HG02938 (cell line): Measurements from ENCODE around the gene CDYL.

Experiments
- ATAC-seq: cut with Tn5 transposase; IDR thresholded peaks from one replicate; pipeline ENCODE4 v1.9.1; 2021; ENCODE audit warnings: mild to moderate bottlenecking, moderate library complexity; ENCODE audit not compliant: unreplicated experiment

CDYL gene

DNA sequence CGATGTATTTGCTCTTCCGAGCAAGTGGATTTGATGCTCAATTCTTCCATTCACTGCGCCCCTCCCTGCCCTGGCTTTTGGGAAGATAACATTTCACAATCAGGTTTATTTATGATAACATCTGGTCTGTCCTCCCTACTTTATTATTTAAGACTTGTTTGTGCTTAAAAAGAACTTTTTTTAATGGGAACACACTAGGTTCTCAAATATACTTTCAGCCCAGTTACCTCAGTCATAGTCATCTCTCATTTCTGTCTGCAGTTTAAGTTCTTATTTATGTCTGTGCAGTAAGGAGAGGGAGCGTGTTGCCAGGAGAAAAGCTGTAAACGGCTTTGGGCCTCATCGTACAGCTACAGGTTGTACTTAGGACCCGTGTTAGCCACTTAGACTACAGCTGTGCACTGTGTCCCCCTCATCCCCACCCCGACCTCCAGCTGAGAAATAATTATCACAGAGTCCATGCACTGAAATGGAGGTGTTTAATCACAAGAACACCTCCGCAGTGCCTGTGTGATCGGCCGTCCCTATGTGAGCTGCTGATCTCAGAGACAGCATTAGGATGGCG, 128.3 kb downstream of the CDYL start:
- no peak for ATAC-seq

DNA sequence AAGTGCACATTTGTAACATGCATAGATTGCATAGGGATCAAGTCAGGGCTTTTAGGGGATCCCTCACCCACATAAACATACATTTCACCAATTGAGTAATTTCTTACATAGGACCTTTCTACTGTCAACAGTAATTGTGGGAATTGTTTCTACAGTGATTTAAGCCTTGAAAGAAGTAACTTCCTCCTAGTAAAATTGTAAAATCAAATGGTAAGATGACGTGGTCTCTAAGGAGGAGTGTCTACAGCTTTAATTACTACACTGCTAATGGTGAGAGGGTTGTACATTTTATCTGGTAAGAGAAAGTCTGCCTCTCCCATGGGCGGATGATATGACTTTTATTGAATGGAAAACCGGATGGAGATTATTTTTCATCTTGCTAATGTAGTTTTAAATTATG, 129.6 kb downstream of the CDYL start:
- ATAC-seq, result no peak

DNA sequence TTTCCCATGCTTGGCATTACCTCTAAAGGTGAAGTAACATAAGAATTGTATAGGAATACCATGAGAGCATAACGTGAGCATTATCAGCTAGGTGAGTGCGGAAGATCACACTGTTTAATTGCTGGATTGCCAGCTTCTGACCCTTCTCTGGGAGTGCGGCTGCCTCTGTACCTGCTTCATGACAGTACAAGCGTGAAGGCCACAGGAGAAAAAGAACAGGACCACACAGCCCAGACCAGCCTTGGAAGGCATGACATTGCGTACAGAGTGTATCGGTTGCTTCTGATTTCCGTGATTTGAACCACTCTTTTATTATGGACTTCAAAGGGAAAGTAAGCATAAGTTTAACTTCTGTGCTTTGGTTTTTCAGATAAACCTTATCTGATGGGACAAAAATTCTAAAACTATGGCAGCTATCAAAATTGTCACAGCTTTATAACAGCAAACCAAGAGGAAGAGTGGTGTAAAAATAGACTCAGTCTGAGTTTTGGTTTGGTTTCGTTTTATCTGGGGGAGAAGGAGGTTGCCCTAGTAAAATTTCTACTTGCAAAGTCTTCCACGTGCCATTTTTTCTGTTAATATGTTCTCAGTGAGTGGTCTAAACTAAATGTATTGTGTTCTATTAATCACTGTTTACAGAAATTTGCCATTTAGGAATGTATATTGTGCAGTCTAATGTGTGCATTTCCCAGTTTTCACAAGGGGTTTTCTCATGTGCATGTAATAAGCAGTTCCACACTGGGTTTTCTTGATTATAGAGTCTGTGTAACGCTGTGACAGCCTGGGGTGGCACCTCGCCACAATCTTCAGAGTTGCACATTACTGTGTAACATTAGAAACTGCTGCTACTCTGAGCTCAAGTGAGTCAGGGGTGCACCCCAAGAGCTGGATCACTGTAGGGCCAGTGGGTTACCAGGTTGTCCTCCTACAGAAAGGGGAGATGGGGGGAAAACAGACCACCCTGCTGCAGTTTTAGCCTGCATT, 130.4 kb downstream of the CDYL start:
- ATAC-seq, result peak; percentile 68

DNA sequence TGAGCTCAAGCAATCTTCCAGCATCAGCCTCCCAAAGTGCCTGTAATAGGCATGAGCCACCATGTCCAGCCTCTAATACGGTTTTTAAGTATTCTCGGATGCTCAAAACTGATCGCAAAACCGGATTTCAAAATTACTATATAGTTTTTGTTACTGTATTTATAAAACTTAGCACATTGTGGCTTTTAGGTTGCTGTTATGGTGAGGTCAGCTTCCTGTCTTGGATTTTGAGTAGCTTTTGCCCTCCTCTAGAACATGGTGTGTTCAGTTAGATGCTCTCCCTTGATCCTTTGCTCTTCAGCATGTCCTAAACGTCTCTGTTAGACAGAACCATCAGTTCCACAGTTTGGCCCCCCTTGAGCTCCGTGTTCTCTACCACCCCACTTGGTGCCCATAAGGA, 131.4 kb downstream of the CDYL start:
- ATAC-seq, result no peak

DNA sequence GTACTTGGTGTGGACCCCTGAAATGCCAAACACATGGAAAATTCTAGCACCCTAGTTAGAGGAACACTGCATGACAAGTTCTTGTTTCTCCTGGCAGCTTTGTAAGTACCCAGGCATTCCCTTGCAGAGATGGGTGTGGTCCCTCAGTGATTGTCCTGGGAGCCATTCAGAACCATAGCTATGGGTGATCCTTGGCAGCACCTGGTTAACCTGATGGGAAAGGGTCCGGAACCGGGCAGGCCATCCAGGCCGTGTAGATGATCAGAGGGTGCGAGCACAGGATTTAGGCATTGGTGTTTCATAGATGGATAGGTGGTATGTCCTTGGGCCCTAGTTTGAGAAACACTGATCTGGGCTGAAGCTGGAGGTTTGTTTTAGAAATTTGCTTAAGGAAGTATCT, 131.9 kb downstream of the CDYL start:
- no peak for ATAC-seq

DNA sequence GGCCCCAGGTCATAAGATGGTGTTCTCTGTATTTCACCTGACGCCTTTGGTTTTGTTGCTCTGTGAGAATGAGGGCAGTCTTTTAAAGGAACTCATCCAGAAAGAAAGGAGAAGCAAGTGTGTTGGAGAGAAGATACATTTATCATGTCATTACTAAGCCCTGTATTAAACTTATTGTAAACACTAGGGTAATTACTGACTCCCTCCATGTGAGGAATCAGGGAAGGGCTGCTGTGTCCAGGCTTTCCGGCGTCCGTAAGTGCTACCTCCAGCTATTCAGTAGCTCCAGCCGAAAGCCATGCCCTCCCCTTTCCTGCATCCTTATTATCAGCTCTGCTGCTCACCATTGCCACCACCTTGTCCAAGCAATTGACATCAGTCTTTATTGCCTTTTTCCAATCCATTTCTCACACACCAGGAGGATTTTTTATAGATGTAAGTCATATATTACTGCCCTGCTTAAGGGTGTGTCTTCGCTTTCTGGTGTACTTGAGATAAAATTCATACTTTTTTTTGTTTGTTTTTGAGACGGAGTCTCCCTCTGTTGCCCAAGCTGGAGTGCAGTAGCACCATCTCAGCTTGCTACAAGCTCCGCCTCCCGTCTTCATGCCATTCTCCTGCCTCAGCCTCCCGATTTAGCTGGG, 133.0 kb downstream of the CDYL start:
- no peak for ATAC-seq

DNA sequence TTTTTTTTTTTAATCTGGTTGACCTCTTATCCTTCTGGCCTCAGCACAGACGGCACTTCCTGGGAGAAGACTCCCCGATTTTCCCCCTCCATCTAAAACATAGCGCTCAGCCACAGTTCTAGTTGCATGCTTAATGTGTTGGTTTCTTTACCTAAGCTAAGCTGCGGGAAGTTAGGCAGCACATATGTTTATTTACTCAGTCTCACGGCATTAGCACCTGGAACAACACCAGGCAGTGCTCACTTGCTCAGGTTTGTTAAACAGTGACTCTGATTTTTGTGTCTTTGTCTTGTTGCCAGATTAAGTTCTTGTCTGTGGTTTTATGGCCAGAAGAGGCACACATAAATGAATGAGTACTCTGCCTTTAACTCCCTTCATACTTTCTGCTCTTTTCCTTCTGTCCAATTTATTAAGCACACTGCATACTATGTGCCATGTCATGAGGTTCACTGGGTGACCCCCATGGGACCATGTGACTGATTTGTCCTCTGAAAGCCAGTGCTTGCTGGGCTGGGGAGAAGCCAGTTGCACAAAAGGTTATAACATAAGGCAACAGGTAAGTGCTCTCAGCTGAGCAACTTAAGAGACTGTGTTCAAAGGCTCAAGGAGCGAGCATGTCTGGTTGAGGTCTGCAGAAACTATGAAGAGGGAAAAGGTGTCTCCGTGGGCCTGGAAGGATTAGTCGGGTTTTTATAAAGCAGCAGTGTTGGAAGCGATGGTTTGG, 134.0 kb downstream of the CDYL start:
- no peak for ATAC-seq

DNA sequence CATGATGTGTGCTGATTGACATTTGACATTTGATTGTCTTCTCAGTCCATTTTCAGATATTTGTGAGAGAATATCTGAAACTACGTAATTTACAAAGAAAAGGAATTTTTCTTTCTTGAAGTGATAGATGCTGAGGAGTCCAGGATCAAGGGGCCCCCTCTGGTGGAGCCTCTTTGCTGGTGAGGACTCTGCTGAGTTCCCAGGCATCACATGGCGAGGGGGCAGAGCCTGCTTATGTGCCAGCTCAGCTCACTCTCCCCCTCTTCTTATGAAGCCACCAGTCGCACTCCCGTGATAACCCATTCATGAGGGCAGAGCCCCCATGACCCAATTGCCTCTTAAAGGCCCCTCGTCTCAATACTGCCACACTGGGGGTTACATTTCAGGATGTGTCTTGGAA, 136.4 kb downstream of the CDYL start:
- ATAC-seq, result no peak

DNA sequence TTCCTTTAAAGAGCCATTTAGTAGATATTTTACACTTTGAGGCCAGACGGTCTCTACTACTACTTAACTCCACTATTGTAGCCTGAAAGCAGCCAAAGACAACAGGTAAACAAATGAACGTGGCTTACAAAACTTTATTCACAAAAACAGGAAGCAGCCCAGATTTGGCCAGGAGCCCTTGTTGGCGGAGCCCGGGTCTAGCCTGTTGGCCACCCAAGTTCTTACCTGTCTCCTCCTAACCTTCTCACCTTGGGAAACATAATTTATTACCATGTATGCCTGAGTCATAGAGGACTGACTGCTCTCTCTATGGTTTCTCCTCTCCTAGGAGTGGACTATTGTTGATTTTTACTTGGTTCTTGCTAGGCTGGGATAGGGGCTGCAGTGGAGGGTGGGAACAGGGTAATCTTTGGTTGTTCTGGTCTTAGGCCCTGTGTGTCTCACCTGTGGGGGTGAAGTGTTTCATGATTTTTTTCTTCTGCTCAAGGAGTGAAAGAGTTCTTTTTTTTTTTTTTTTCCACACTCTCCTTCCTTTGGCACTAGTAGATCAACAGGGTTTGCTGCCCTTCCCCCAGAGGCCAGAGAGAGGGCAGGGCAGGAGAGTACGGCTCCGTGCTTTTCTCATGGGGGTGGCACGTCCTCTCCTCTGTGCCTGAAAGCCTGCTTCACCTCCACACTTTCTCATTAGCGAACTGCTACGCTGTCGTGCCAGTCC, 137.7 kb downstream of the CDYL start:
- no peak for ATAC-seq

DNA sequence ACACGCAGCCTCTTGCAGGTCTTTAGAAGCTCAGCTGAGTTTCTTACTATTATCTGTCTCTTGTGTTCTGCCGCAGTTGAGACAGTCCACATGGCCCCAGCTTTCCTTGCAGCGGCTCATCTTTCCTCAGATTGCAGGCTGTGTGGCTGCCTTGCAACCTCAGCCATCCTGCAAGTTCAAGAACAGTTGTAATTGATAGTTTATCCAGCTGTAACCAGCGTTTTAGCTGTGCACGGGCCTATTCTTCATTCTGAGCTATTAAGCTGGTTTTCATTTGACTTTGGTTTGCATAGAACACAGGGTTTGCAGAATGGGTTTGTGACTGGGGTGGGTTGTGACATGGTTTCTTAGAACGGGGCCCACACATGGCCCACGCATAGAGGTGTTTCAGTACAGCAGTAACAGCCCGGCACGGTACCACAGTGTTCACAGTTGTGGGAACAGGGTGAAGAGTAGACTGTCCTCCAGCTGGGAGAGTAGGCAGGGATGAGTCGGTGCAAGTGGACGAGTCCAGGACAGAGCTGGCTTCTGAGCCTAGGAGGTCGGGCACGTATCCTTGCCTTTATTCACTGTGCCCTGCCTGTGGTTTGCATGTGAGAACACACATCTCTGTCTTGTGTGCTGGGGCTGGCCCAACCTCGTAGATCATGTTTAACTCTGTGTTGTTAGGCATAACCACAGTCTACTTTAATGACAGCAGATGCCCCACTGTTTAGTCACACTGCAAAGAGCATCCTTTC, 138.4 kb downstream of the CDYL start:
- no peak for ATAC-seq

DNA sequence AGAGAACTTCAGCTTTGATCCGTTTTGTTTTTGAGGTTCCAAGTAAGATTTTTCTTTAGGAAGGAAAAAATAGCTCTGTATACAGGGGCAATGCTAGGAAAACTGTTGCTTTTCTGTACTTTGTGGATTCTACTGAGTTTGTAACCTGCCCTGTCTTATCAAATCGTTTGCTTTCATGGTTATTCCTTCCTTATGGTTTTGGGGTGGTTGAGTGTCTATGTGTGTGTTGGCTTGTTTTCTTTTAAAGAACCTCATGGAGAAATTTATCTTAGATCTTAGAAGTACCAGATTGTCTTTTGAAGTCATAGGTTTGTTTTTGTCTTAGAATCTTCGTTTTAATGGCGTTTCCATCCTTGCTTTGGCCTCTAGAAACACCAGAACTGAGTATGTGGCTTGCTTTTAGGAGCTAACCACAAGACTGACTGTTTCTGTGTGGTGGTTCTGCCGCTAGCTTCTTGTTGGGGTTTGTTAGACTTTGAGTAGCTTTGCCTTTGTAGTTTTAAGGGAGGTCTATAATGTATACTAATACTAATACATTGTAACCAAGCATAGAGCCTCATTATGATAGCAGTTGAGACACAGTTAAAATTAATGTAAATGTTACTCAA, 140.9 kb downstream of the CDYL start:
- ATAC-seq, result no peak

DNA sequence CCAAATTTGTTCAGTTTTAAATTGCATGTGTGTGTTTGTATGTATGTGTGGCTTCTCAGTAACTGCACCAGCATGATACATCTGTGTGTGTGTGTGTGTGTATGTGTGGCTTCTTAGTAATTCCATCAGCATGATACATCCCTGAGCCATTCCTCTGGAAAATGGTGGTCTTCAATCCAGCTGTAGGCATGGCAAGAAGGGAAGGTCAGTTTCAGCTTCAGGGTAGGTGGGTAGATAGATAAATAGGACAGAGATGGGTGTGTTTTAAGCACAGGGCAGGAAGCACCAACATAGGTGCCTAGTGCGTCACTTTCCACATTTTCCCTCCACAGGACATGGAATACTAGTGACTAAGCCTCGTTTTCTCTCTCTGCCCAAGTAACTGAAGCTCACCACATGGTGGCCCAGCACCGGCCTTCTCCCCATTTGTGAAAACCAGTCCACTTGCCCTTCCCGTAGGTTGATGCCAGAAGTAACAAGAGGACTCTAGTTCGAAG, 144.8 kb downstream of the CDYL start:
- ATAC-seq, result no peak

DNA sequence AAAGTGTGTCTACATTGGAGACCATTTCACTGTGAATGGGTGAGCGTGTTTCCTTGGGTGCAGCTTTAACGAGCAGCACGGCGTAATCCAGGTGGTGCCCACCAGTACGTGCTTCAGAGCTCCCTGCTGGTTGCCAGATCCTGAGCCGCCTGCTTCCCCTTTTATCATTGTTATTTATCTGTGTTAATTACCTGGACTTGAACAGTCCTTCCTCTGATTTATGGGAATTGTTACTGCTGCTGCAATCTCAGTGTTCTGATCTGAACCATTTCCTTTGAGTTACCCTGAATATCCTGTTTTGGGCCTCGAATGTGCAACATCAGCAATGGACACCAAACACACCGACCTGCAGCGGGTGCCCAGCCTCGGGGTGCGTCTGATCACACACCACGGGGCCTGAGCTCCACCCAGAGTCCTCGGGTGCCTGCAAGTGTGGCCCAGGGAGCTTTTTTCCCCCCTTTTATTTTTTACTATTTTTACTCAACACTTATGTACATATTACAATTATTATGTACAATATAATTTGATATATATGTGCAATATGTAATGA, 146.4 kb downstream of the CDYL start:
- ATAC-seq, result no peak

DNA sequence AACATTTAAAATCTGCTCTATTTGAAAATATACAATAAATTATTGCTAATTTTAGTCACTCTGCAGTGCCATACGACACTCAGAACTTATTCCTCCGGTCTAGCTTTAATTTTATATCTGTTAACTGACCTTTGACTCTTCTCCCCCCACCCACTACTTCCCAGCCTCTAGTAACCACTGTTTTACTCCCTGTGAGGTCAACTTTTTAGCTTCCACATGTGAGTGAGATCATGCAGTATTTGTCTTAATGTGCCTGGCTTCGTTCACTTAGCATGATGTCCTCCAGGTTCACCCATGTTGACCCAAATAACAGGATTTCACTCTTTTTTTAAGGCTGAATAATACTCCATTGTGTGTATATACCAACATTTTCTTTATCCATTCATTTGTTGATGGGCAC, 146.9 kb downstream of the CDYL start:
- ATAC-seq, result no peak

DNA sequence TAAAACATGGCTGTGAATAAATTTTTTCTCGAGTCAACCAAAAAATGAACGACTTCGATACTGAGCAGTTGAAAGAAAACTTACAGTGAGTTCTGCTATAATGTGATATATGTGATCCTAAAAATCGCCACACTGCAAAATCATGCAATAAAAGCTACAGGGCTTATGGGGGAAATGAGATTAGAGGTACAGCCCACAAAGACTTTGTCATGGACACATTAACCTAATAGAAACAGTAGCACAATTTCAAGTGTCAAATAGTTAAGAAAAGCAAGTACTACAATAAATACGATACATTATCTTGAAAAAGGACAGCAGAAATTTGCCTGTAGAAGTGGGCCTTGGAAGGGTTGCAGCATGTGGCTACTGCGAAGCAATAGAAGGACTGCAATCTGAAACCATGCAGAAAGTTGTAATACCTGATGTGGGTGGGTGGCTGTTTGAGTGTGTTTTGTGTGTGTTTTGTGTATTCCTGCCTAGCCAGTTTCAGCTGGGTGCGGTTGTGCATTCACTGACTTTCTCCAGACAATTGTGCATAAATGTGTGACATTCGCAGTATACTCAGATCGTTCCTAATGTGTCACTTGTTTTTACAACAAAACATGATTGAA, 148.6 kb downstream of the CDYL start:
- ATAC-seq, result no peak

DNA sequence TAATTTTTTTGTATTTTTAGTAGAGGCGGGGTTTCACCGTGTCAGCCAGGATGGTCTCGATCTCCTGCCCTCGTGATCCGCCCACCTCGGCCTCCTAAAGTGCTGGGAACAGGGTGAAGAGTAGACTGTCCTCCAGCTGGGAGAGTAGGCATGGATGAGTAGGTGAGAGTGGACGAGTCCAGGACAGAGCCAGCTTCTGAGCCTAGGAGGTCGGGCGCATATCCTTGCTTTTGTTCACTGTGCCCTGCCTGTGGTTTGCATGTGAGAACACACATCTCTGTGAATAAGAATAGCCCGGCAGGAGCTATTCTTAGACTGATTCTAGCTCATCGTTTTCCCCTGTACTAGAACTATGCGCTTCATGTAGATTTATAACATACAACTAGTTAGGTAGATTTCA, 149.4 kb downstream of the CDYL start:
- no peak for ATAC-seq

DNA sequence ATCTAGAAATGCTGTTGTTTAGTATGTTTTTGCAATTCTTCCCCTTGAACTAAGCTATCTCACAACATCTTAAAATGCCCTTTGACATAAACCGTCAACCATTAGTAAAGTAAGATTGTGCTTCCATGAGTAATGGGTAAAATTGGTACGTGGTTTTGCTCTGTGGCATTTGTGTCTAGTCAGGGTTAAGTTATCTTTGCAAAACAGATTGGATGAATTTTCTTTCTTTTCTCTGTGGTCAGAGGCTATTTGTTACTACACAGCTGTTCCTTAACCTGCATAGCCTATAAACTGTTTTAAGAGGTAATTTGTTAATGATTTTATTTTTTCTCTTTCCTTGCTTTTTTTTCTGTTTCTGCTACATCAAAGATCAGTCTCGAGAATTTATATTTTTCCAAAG, 152.2 kb downstream of the CDYL start:
- no peak for ATAC-seq

DNA sequence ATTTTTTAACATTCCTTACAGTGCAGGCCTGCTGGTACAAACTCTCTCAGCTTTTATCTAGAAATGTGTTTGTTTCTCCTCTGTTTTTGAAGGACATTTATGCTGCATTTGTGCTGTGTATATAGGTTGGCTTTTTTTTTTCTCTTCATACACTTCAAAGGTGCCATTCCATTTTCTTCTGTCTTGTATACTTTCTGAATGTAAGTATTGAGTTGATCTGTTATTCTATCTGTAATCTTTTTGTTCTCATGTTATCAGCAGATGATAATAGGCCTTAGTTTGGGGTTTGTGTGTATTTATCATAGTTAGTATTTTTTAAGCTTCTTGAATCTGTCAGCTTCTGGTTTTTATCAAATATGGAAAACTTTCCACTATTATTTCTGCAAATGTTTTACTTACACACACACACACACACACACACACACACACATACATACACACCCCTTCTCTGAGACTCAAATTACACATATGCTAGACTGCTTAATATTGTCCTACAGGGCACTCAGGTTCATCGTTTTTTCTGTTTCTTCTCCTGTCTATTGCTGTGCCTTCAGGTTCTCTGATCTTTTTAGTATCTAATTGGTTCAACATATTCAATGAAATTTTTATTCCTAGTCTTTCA, 153.0 kb downstream of the CDYL start:
- ATAC-seq, result no peak
